PC-9 (cell line): Measurements from ENCODE around the gene ZNF710. TPM values are rescaled to one million over a fixed set of nuclear protein-coding genes. Genes with fewer than 3 reads are reported as not detected.

Experiments
- BruUV-seq: library from RNA; stranded (reverse); fragments of 400-500 nt; replicated peaks from 2 replicates; lab custom pipeline; 2021; lab: Mats Ljungman, UMichigan
- CTCF ChIA-PET: fragments of 300-600 bp; sonication (Branson Sonifier 250); formaldehyde crosslinking; loops from one replicate; lab custom pipeline; 2022; ENCODE audit warnings: antibody characterized with exemption; lab: Charles Lee
- POLR2A ChIA-PET: fragments of 300-600 bp; sonication (Branson Sonifier 250); formaldehyde crosslinking; loops from one replicate; lab custom pipeline; 2022; ENCODE audit warnings: antibody characterized with exemption; ENCODE audit not compliant: unreplicated experiment; lab: Charles Lee
- DNase-seq, 2 experiments: peaks; one replicate each; pipeline versions ENCODE4 v3.0.0 to v3.0.0-alpha.2; 2015 to 2022; ENCODE audit warnings: mixed read lengths in 1 of 2
- H2AFZ ChIP-seq: fragments of 200-600 bp; sonication (generic); 2 replicates; pipeline ENCODE4 v1.8.1; 2017; ENCODE audit warnings: antibody characterized with exemption
- H3F3A ChIP-seq: fragments of 200-600 bp; sonication (generic); 2 replicates; pipeline ENCODE4 v1.8.1; 2017; ENCODE audit warnings: antibody characterized with exemption, mild to moderate bottlenecking, low read depth; ENCODE audit not compliant: insufficient read depth
- H3K27ac ChIP-seq: fragments of 200-600 bp; sonication (generic); 2 replicates; pipeline ENCODE4 v1.6.1; 2016; ENCODE audit warnings: mixed run types
- H3K27me3 ChIP-seq: fragments of 200-600 bp; sonication (generic); 2 replicates; pipeline ENCODE4 v1.6.1; 2016; ENCODE audit warnings: low read depth, mixed run types; ENCODE audit not compliant: insufficient read depth
- H3K36me3 ChIP-seq: fragments of 200-600 bp; sonication (generic); 2 replicates; pipeline ENCODE4 v1.6.1; 2016; ENCODE audit warnings: low read depth, mixed run types
- H3K4me1 ChIP-seq: fragments of 200-600 bp; sonication (generic); replicated peaks from 2 replicates; pipeline ENCODE4 v1.6.1; 2016; ENCODE audit warnings: mixed run types; ENCODE audit not compliant: insufficient read depth
- H3K4me2 ChIP-seq: fragments of 200-600 bp; sonication (generic); 2 replicates; pipeline ENCODE4 v1.6.1; 2017; ENCODE audit warnings: mixed run types
- H3K4me3 ChIP-seq: fragments of 200-600 bp; sonication (generic); 2 replicates; pipeline ENCODE4 v1.6.1; 2016; ENCODE audit warnings: mixed run types
- H3K79me2 ChIP-seq: fragments of 200-600 bp; sonication (generic); 2 replicates; pipeline ENCODE4 v1.6.1; 2017; ENCODE audit warnings: low read depth, mixed run types
- H3K9me2 ChIP-seq: fragments of 200-600 bp; sonication (generic); 2 replicates; pipeline ENCODE4 v1.8.1; 2017; ENCODE audit warnings: mild to moderate bottlenecking; ENCODE audit not compliant: insufficient read depth
- H3K9me3 ChIP-seq: fragments of 200-600 bp; sonication (generic); 2 replicates; pipeline ENCODE4 v1.8.1; 2016; ENCODE audit warnings: low read depth; ENCODE audit not compliant: insufficient read depth
- H4K20me1 ChIP-seq: fragments of 200-600 bp; sonication (generic); 2 replicates; pipeline ENCODE4 v1.8.1; 2017; ENCODE audit not compliant: insufficient read depth
- EZH2 ChIP-seq: fragments of 200-600 bp; sonication (generic); IDR thresholded peaks from 2 replicates; pipeline ENCODE4 v1.8.0; 2017; ENCODE audit warnings: antibody characterized with exemption, low read depth
- intact Hi-C: fragments of 100-400 bp; cut with micrococcal nuclease; formaldehyde crosslinking; loops from one replicate; pipeline ENCODE4 v1.10.0; 2022; ENCODE audit not compliant: unreplicated experiment
- total RNA-seq: library from RNA; stranded (reverse); gene quantifications from 2 replicates; pipeline ENCODE4 v1.2.3, GENCODE V29; 2021
- TF ChIP-seq, protein P1 (sequence below): fragments of 200-600 bp; sonication (generic); conservative IDR thresholded peaks from 2 replicates; pipeline ENCODE4 v1.6.1; 2017; ENCODE audit warnings: mixed run types, antibody characterized with exemption, mild to moderate bottlenecking, moderate library complexity

The ZNF710 gene
- total RNA-seq, 1 experiment from 2014 or later = 23.4 TPM

- Histone ChIP-seq H3K4me3 (no peak overlapping the region), H4K20me1 (no peaks in the 10 kb centered on the region), H2AFZ (no peak overlapping the region), H3K27me3 (no peaks in the 10 kb centered on the region), H3K79me2 (peaks cover 29% of the 10 kb centered on the region), H3K9me2 (no peaks in the 10 kb centered on the region), H3K4me2 (no peak overlapping the region), H3K27ac (no peak overlapping the region), H3K36me3 (no peaks in the 10 kb centered on the region), H3K4me1 (peaks cover 14% of the 10 kb centered on the region), H3K9me3 (no peaks in the 10 kb centered on the region), H3F3A (peaks cover 14% of the 10 kb centered on the region)
- POLR2A ChIA-PET = no interaction called here
- intact Hi-C loops = no loop called here
- CTCF ChIA-PET = no interaction called here
- no TSS peak for BruUV-seq
- no peak for TF ChIP-seq EZH2
- TF ChIP-seq, protein P1, sequence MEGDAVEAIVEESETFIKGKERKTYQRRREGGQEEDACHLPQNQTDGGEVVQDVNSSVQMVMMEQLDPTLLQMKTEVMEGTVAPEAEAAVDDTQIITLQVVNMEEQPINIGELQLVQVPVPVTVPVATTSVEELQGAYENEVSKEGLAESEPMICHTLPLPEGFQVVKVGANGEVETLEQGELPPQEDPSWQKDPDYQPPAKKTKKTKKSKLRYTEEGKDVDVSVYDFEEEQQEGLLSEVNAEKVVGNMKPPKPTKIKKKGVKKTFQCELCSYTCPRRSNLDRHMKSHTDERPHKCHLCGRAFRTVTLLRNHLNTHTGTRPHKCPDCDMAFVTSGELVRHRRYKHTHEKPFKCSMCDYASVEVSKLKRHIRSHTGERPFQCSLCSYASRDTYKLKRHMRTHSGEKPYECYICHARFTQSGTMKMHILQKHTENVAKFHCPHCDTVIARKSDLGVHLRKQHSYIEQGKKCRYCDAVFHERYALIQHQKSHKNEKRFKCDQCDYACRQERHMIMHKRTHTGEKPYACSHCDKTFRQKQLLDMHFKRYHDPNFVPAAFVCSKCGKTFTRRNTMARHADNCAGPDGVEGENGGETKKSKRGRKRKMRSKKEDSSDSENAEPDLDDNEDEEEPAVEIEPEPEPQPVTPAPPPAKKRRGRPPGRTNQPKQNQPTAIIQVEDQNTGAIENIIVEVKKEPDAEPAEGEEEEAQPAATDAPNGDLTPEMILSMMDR = no peak
- no peak for DNase-seq
Measured at GRCh38 chr15:90029024-90029423, 27.9 kb downstream of the ZNF710 start.

GRCh38 chr15:90030376-90030775 is 29.3 kb downstream of the ZNF710 start:
- POLR2A ChIA-PET = no interaction called here
- Histone ChIP-seq H3K9me2 (no peaks in the 10 kb centered on the region), H3K9me3 (no peaks in the 10 kb centered on the region), H3K79me2 (peaks cover 29% of the 10 kb centered on the region), H3K4me2 (no peak overlapping the region), H3K4me3 (no peak overlapping the region), H3K27ac (no peak overlapping the region), H3K36me3 (no peaks in the 10 kb centered on the region), H3K27me3 (no peaks in the 10 kb centered on the region), H3K4me1 (peaks cover 27% of the 10 kb centered on the region), H4K20me1 (no peaks in the 10 kb centered on the region), H2AFZ (no peak overlapping the region), H3F3A (peaks cover 27% of the 10 kb centered on the region)
- CTCF ChIA-PET = no interaction called here
- intact Hi-C loops = no loop called here
- no peak for TF ChIP-seq EZH2
- TF ChIP-seq, protein P1 = no peak
- BruUV-seq = no TSS peak
- DNase-seq = no peak

DNA sequence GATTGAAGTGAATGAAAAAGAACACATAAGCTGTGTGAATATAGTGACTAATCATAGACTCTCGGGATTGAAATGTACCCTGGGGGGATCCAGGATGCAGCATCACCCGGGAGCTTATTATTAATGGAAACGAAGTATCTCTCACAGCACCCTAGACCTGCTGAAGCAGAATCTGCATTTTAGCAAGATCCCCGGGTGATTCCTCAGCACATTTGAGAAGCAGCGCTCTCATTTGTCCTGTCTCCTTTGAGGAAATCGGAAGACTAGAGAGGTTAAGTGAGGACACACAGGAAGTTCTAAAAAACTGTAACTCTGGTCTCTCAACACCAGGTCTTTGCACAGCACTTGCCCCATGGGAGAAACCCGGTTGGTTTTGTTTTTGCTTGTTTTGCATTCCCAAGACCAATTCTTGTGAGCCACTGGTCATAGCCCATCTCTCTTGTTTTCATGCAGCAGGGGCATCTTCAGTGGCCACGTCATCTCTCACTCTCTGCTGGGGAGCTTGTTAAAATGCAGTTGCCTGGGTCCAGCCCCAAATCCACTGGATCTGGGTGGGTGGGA is 30.2 kb downstream of the ZNF710 start:
- no peak overlapping the region for H2AFZ ChIP-seq
- no peaks in the 10 kb centered on the region for H3K36me3 ChIP-seq
- H3K27me3 ChIP-seq = no peaks in the 10 kb centered on the region
- peaks cover 37% of the 10 kb centered on the region for H3K4me1 ChIP-seq
- H3K27ac ChIP-seq = no peak overlapping the region
- POLR2A ChIA-PET = no interaction called here
- no peak for TF ChIP-seq EZH2
- TF ChIP-seq, protein P1 = no peak
- H3K4me2 ChIP-seq = no peak overlapping the region
- no TSS peak for BruUV-seq
- H4K20me1 ChIP-seq = no peaks in the 10 kb centered on the region
- H3K4me3 ChIP-seq = no peak overlapping the region
- peaks cover 31% of the 10 kb centered on the region for H3K79me2 ChIP-seq
- intact Hi-C loops = no loop called here
- CTCF ChIA-PET = interaction anchor here (0.5 kb wide), 1 partner anchor 189 kb away, joined by 4 read pairs; no protein-coding TSS in a partner anchor
- H3F3A ChIP-seq = peaks cover 35% of the 10 kb centered on the region
- H3K9me2 ChIP-seq = no peaks in the 10 kb centered on the region
- H3K9me3 ChIP-seq = no peaks in the 10 kb centered on the region
- no peak for DNase-seq
